Ecto neural progenitor cell (in vitro differentiated cells): ENCODE data around the gene FMC1.
"Not testable (repeated sequence)": the region's sequence is repeated elsewhere in the genome, so short reads cannot be mapped to it uniquely, and the experiment has no call there.

ENCODE experiments used
- DNase-seq: peaks from one replicate; pipeline ENCODE4 v3.0.0-alpha.2; 2018; ENCODE audit warnings: low spot score

The FMC1 gene, protein sequence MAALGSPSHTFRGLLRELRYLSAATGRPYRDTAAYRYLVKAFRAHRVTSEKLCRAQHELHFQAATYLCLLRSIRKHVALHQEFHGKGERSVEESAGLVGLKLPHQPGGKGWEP

GRCh38 chr7:139341058-139341775 is at the start of gene FMC1:
FMC1 (plus strand) TSS chr7:139341337; CDS start chr7:139341385, 48 bp downstream.
- DNase-seq, result peak; percentile 94

- no peak for DNase-seq
Measured at GRCh38 chr7:139292821-139293220, 48.3 kb upstream of the FMC1 start.

DNA sequence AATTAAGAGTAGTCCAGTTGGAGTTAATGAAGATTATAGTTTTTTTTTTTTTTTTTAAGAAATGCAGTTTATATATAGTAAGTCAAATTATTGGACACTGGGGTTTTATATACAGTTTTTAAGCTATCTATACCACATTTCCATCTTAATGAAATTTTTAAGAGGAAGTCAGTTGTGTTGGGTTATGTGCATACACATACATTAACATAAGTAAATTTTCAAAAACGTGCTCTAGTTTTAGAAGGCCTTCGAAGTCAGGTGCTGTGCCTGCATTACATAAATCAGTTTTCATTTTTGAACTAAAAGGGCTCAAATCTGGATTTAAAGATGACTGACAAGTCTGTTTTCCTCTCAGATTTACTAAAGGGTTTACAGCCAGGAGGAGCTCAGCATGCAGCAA is 47.6 kb upstream of the FMC1 start:
- DNase-seq, result no peak

DNA sequence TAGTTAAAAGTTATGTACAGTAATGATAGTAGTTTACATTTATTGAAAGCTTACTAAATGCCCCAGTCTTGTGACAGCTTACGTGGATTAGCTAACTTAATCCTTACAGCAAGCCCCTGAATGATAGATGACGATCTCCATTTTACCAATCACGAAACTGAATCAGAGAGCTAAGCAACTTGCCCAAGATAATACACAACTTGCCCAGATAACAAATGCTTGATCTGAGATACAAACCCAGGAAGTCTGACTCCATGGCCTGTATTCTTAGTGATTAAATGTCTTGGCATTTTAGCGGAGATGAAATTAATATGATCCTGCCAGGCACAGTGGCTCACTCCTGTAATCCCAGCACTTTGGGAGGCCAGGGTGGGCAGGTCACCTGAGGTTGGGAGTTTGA is 46.9 kb upstream of the FMC1 start:
- no peak for DNase-seq

DNA sequence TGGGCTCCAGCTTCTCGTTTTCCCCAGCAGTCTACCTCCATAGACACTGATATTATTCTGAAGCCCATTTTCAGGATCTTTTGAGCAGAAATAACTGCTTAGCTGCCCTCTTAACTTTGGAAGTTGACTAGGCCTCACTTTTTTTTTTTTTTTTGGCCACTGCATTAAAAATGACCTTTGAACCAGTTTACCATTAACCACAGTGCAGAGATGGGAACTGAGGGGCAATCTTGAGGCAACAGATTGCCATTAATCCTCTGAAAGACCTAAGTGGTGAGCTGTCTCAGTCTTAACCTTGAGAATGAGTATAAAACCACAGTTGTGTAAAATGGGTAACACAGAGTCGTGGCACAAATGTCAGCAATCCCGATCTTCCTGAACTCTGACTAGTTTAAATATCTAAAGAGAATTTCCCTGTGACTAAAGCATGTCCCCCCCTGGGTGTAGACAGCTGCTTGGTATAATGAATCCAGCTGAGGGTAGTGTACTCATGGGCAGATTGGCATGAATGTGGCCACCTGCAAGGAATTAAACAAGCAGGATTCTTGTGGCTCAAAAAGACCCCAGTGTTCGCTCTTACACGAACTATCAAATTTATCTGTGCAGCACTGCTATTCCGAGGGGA is 46.1 kb upstream of the FMC1 start:
- DNase-seq, result no peak

GRCh38 chr7:139297795-139298194 is 43.3 kb upstream of the FMC1 start:
- no peak for DNase-seq

GRCh38 chr7:139299296-139299695 is 41.8 kb upstream of the FMC1 start:
- DNase-seq, result no peak

DNA sequence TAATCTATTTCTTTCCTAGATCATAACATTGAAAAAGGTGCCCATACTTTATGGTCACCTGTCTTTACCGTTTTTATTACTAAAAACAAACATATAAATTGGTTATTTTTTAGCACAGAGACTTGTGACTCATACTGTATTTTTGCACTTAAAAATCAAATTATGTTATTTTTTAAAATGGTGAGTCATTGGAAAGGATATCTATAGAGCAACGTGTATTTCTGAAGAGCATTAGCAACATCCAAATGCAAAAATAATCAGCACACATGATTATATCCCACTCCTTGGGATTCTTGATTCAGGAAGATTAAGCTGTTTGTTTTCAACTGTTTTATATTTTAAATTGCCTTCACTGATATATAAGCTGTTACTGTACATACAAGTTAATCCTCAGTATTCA is 40.7 kb upstream of the FMC1 start:
- DNase-seq, result no peak

DNA sequence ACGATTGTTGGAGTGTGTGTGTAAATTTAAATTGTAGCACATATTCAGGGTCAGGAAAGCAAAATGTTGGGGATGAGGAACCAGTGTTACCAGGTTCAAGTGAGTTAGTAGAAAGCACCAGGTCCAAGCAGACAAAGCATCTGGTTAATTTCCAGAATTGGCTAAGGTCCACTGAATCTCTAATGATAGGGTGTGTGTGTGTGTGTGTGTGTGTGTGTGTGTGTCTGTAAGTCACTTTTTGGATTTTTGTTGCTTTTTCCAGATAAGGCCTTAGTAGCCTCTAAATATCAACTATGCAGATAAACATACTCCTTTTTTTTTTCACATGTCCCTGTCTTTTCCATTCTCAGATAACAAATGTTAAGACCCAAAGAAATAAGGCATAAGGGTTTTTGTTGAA is 36.6 kb upstream of the FMC1 start:
- no peak for DNase-seq

DNA sequence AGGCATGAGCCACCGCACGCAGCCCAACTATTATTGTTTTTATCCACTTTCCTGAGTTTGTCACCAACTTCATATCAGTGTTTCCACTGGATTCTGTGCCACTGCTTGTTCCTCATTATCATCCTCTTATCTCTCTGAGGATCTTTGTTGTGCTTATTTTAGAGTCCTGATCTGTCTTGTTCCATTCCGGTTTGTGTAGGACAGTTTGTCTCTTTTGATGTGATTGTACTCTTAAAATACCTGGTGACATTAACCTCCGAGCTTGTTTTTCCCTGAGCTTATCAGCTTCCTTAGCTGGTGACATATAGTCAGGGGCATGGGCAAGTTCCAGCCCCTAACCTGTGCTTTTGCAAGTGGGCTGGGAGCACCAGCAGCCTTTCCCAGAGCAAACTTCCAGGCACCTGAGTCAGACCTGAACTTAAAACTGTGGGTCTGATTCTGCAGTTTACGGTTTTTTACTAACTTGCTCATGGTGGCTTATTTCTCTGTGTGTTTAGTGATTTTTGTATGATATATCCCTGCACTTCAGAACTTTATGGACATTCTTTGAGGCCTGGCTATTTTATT is 23.1 kb upstream of the FMC1 start:
- no peak for DNase-seq

DNA sequence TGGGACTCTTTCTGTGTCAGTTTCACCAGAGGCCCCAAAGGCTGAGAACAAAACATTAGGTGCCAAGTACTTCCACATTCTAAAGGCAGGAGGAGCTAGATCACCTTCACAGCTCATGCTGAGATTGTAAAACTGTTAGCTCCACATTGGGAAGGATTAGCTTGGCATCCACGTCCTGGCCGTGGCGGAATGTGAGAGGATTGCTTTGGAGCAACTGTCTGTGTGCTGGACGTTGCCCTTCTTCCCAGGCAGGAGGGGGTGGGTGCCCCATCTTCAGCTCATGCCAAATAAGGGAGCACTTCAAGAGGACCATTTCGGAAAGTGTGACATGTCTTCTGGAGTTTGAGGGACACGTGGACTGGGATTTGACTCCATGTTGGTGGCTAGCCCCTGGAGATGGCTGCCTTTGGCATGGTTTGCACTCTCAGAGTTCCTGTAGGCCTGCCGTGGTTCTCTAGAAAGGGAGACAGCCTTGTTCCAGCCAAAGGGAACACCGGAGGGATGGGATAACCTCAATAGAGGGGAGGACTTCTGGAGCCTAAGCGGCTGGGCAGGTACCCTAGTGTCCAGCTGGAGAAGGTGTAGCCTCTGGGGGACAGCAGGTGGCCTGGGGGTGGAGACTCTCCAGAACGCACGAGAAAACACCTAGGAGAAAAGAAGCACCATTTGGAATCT is 19.9 kb upstream of the FMC1 start:
- DNase-seq, result no peak

- DNase-seq, result not testable (repeated sequence)
Measured at GRCh38 chr7:139324709-139325108, 16.4 kb upstream of the FMC1 start.

GRCh38 chr7:139328375-139328774 is 12.8 kb upstream of the FMC1 start:
- no peak for DNase-seq

GRCh38 chr7:139329119-139329518 is 12.0 kb upstream of the FMC1 start:
- DNase-seq, result no peak

DNA sequence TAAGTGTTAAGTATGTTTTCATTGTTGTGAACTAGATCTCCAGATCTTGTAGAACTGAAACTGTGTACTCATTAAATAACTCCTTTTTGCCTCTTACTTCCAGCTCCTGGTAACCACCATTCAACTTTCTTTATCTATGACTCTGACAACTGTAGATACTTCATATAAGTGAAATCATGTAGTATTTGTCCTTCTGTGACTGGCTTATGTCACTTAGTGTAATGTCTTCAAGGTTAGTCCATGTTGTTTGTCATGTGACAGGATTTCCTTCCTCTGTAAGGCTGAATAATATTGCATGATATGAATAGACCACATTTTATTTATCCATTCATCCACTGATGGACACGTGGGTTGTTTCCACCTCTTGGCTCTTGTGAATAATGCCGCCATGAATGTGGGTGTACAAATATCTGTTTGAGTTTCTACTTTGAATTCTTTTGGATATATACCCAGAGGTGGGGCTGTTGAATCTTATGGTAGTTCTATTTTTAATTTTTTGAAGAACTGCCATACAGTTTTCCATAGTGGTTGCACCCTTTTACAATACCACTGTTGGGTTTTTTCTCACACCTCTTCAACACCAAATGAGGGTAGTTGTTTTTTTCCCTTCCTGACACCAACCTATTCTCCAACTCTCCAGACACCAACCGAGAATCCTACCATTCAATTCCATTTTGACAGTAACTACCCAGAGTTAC is 10.7 kb upstream of the FMC1 start:
- DNase-seq, result no peak

GRCh38 chr7:139332697-139333359 is 8.3 kb upstream of the FMC1 start:
- no peak for DNase-seq

GRCh38 chr7:139333443-139333842 is 7.7 kb upstream of the FMC1 start:
- DNase-seq, result not testable (repeated sequence)

DNA sequence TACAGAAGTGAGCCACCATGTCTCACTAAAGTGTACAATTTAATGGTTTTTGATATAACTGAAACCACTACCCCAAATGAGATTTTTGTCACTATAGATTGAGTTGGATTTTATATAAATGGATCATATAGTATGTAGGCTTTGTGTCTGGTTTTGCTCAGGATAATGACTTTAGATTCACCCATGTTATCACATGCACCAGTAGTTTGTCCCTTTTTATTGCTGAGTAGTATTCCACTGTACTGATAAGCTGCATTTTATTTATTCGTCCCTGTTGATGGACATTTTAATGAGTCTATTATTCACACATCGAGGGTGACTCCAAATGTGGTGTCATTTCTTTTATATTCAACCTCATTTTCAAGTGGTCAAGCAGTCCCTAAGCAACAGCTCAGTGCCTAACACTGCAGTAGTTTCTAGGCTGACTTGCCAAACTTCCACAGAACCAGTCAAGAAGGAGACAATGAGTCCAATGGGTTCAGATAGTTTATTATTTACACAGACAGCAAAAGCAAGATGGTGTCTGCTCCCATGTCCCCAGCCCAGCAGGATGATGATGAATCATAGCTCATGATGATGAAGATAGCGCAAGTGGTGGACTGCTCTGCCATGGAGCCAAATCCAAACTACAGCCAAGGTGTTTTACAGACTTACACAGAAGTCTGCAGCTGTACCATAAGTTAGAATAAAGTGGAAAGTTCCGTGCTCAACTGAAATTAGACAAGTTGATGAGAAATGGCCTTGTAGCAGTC is 6.6 kb upstream of the FMC1 start:
- no peak for DNase-seq

DNA sequence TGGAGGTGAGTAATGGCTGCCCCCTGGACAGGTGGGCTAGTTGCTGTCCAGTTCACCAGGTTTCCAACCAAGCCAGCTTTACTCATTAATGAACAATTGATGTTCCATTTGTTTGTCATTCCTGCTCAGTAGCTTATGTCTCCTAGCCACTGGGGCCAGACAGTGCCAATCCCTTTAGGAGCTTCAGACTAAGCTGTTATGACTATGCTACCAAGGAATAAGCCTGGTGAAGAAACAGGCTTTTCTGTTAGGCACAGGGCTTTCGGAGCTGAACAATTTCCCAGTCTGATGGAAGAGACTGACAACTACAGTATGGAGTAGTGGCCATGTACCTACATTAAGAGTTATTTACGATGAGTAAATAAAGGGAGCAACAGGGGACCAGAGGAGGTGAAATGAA is 2.1 kb upstream of the FMC1 start:
- no peak for DNase-seq

- DNase-seq, result no peak
Measured at GRCh38 chr7:139339698-139340036, 1.5 kb upstream of the FMC1 start.
